ENCODE data around the gene CPD.
"Not testable (repeated sequence)": the region's sequence is repeated elsewhere in the genome, so short reads cannot be mapped to it uniquely, and the experiment has no call there.

CPD gene

GRCh38 chr17:30429155-30429554, 50.4 kb downstream of the CPD start:
- ChIA-PET POLR2A (no interaction called here), CTCF (interaction anchor here (0.6 kb wide), 1 partner anchor 90 kb away, joined by 3 read pairs; no protein-coding TSS in a partner anchor)
- H3K4me3 ChIP-seq (ENCODE audit: low read depth, low read length): no peak overlapping the region
- TF ChIP-seq CTCF (IDR thresholded peaks at IDR 0.05; ENCODE audit: insufficient read depth, low read length, missing control alignments): no peak
- DNase-seq (ENCODE audit: low read depth, low spot score): no peak

DNA sequence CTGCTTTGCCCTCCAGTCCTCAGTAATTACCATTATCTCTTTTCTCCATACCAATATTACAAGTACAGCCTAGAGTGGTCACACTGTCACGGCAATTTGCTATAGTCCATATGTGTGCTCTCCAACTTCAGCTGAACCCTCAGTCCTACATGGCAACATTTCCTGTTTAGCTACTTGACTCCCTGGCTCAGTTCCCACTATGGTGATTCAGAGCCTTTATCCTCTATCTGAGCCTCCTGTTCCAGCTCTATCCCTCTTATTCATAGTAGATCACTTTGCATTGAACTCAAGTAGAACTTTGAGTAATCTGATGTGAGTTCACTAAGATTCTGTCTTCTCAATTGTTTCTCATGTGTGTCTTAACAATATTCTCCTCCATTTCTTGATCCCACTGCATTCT, 54.8 kb downstream of the CPD start:
- ChIA-PET CTCF (interaction anchor here (0.9 kb wide), 1 partner anchor 43 kb away, joined by 3 read pairs; no protein-coding TSS in a partner anchor), POLR2A (no interaction called here)
- no peak for TF ChIP-seq CTCF (IDR thresholded peaks at IDR 0.05; ENCODE audit: insufficient read depth, low read length, missing control alignments)
- DNase-seq (ENCODE audit: low read depth, low spot score): peak; percentile 47
- H3K4me3 ChIP-seq (ENCODE audit: low read depth, low read length): no peak overlapping the region

- no peak for TF ChIP-seq CTCF (IDR thresholded peaks at IDR 0.05; ENCODE audit: insufficient read depth, low read length, missing control alignments)
- POLR2A ChIA-PET: no interaction called here
- CTCF ChIA-PET: no interaction called here
- H3K4me3 ChIP-seq (ENCODE audit: low read depth, low read length): no peak overlapping the region
- no peak for DNase-seq (ENCODE audit: low read depth, low spot score)
Observed at GRCh38 chr17:30436729-30437128, 58.0 kb downstream of the CPD start.

GRCh38 chr17:30443721-30444120, 65.0 kb downstream of the CPD start:
- TF ChIP-seq CTCF (IDR thresholded peaks at IDR 0.05; ENCODE audit: insufficient read depth, low read length, missing control alignments): no peak
- POLR2A ChIA-PET: no interaction called here
- H3K4me3 ChIP-seq (ENCODE audit: low read depth, low read length): no peak overlapping the region
- CTCF ChIA-PET: no interaction called here
- DNase-seq (ENCODE audit: low read depth, low spot score): no peak

- POLR2A ChIA-PET; H3K4me3 ChIP-seq (ENCODE audit: low read depth, low read length); CTCF ChIA-PET; DNase-seq (ENCODE audit: low read depth, low spot score): not testable (repeated sequence)
Observed at GRCh38 chr17:30446640-30447039, 67.9 kb downstream of the CPD start.

DNA sequence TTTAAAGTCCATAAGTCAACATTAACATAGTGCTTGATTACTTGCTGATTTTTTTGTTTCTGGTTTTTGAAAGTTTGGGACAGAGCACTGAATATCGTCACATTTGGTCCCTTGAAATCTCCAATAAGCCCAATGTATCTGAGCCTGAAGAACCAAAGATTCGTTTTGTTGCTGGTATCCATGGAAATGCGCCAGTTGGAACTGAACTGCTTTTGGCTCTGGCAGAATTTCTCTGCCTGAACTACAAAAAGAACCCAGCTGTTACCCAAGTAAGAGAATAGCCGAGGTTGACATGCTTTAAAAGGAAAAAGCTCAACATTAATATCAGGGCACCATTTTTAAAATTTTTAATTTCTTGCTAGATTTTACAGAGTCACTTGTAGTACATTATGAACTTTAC, 70.8 kb downstream of the CPD start:
- ChIA-PET CTCF (no interaction called here), POLR2A (no interaction called here)
- no peak for DNase-seq (ENCODE audit: low read depth, low spot score)
- H3K4me3 ChIP-seq (ENCODE audit: low read depth, low read length): no peak overlapping the region
- TF ChIP-seq CTCF (IDR thresholded peaks at IDR 0.05; ENCODE audit: insufficient read depth, low read length, missing control alignments): no peak

GRCh38 chr17:30450125-30451027, 71.6 kb downstream of the CPD start:
- H3K4me3 ChIP-seq (ENCODE audit: low read depth, low read length): no peak overlapping the region
- DNase-seq (ENCODE audit: low read depth, low spot score): no peak
- ChIA-PET POLR2A (no interaction called here), CTCF (no interaction called here)
- no peak for TF ChIP-seq CTCF (IDR thresholded peaks at IDR 0.05; ENCODE audit: insufficient read depth, low read length, missing control alignments)

Measured in AG04449 (cell line).